SU-DHL-6 (cell line): ENCODE data around the gene SPTLC3.

Experiments
- H2AFZ ChIP-seq: fragments of 200-600 bp; sonication (generic); 2 replicates; pipeline ENCODE4 v1.6.1; 2014; ENCODE audit warnings: low read depth, mild to moderate bottlenecking, moderate library complexity, mixed read lengths, antibody characterized with exemption, low read length; ENCODE audit not compliant: severe bottlenecking
- H3F3A ChIP-seq: fragments of 200-600 bp; shearing (Covaris generic); 2 replicates; pipeline ENCODE4 v1.6.0; 2016; ENCODE audit warnings: antibody characterized with exemption, mild to moderate bottlenecking; ENCODE audit not compliant: insufficient read depth
- H3K27ac ChIP-seq: fragments of 200-600 bp; sonication (generic); 2 replicates; pipeline ENCODE4 v1.5.1; 2016; ENCODE audit warnings: low read depth, mild to moderate bottlenecking, low read length, moderate library complexity, mixed read lengths
- H3K27me3 ChIP-seq: fragments of 200-600 bp; sonication (generic), shearing (Covaris generic); 2 replicates; pipeline ENCODE4 v1.6.0; 2014; ENCODE audit warnings: mild to moderate bottlenecking, low read length
- H3K36me3 ChIP-seq: fragments of 200-600 bp; sonication (generic); 2 replicates; pipeline ENCODE4 v1.6.1; 2014; ENCODE audit warnings: mild to moderate bottlenecking, low read length, mixed read lengths
- H3K4me2 ChIP-seq: fragments of 300-600, 200-600 bp; shearing (Covaris generic), sonication (generic); 2 replicates; pipeline ENCODE4 v1.6.0; 2014; ENCODE audit warnings: low read length, low read depth, mild to moderate bottlenecking; ENCODE audit not compliant: poor library complexity, severe bottlenecking
- H3K4me3 ChIP-seq: fragments of 200-600 bp; sonication (generic); 2 replicates; pipeline ENCODE4 v1.5.1; 2014; ENCODE audit warnings: antibody characterized with exemption, low read length, mild to moderate bottlenecking, mixed read lengths; ENCODE audit not compliant: insufficient read depth, poor library complexity, severe bottlenecking
- H3K79me2 ChIP-seq: fragments of 200-600 bp; sonication (generic); 2 replicates; pipeline ENCODE4 v1.6.1; 2014; ENCODE audit warnings: mild to moderate bottlenecking, low read length, moderate library complexity; ENCODE audit not compliant: insufficient read depth
- H3K9ac ChIP-seq: fragments of 200-600 bp; sonication (generic); 2 replicates; pipeline ENCODE4 v1.7.0; 2014; ENCODE audit warnings: mild to moderate bottlenecking, low read length
- H3K9me2 ChIP-seq: fragments of 200-600 bp; sonication (generic); replicated peaks from 2 replicates; pipeline ENCODE4 v1.6.1; 2014; ENCODE audit warnings: low read length; ENCODE audit not compliant: insufficient read depth
- H3K9me3 ChIP-seq: fragments of 200-600 bp; sonication (generic); 2 replicates; pipeline ENCODE4 v1.6.1; 2014; ENCODE audit warnings: low read length, mixed read lengths; ENCODE audit not compliant: insufficient read depth
- H4K20me1 ChIP-seq: fragments of 200-600 bp; sonication (generic); 2 replicates; pipeline ENCODE4 v1.6.1; 2014; ENCODE audit warnings: low read depth, mild to moderate bottlenecking, antibody characterized with exemption, low read length, moderate library complexity, mixed read lengths
- CTCF ChIP-seq: fragments of 200-600 bp; sonication (generic); IDR thresholded peaks from one replicate; pipeline ENCODE4 v1.5.1; 2017; ENCODE audit warnings: antibody characterized with exemption, mild to moderate bottlenecking, low read length, moderate library complexity; ENCODE audit not compliant: insufficient read depth, poor library complexity, severe bottlenecking
- EZH2phosphoT487 ChIP-seq: fragments of 200-600 bp; sonication (generic), shearing (Covaris generic); conservative IDR thresholded peaks from 2 replicates; pipeline ENCODE4 v1.6.1; 2018; ENCODE audit warnings: mild to moderate bottlenecking, antibody characterized with exemption, low read length, moderate library complexity, mixed read lengths

SPTLC3 gene

DNA sequence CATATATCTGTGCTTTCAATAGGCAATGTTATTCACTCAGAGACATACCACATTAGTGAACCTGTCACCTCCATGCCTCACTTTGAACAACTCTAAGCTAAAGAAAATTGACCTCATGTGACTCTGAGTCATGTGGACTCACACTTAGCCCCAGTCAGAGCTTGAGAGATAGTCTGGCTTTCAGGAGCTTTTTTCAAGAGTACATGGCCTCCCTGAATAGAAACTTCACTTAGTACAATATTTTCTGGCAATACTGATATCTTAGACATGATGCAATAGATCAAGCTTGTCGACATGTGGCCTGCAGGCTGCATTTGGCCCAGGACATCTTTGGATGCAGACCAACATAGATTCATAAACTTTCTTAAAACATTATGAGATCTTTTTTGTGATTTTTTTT lies 8.5 kb downstream of the SPTLC3 start:
- Histone ChIP-seq H3F3A (no peaks in the 10 kb centered on the region), H3K79me2 (no peaks in the 10 kb centered on the region), H3K9me3 (no peaks in the 10 kb centered on the region), H3K9me2 (no peaks in the 10 kb centered on the region), H3K27me3 (no peaks in the 10 kb centered on the region), H3K9ac (no peak overlapping the region), H3K4me3 (no peak overlapping the region), H4K20me1 (no peaks in the 10 kb centered on the region), H3K27ac (no peak overlapping the region), H3K36me3 (no peaks in the 10 kb centered on the region), H2AFZ (no peak overlapping the region), H3K4me2 (no peak overlapping the region)
- TF ChIP-seq EZH2phosphoT487 (no peak), CTCF (no peak)

GRCh38 chr20:13017883-13018535 lies 9.2 kb downstream of the SPTLC3 start:
- Histone ChIP-seq H3K36me3 (no peaks in the 10 kb centered on the region), H3K79me2 (no peaks in the 10 kb centered on the region), H3K27ac (no peak overlapping the region), H3K4me3 (no peak overlapping the region), H4K20me1 (no peaks in the 10 kb centered on the region), H3K9ac (no peak overlapping the region), H3K27me3 (no peaks in the 10 kb centered on the region), H3K4me2 (no peak overlapping the region), H3K9me2 (no peaks in the 10 kb centered on the region), H3K9me3 (no peaks in the 10 kb centered on the region), H2AFZ (no peak overlapping the region), H3F3A (no peaks in the 10 kb centered on the region)
- TF ChIP-seq CTCF = no peak
- TF ChIP-seq EZH2phosphoT487 = no peak

DNA sequence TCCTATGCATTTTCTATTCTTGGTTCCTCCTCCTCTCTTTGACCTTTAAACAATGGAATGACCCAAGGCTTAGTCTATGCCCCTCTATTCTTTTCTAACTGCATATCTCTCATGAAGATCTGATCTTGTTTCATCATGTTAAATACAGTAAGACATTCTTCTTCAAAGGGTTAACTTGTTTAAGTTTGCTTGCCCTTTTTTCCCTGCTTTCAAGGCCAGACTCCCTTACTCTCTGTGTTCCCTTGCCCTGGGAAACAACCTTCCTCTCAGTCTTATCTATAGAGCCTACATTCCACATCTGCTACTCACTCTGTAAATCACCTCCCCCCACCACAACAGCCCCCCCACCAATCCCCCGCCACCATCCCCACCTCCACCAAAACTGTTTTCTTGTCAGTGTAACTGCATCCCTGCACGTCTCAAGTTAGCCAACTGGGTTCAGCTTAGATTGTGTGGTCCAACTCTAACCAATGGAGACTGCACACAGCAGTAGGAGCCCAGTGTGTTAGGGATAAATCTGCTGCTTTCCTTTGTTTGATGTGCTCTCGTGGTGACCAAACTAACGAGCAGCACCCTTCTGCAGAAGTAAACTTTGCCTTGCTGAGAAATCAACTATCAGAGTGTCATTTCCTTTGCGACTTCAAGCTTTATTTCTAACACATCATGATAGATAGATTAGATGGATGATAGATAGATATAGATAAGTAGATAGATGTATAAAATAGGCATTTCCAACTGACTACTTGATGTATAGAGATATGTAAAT lies 12.6 kb downstream of the SPTLC3 start:
- Histone ChIP-seq H3K36me3 (no peaks in the 10 kb centered on the region), H4K20me1 (no peaks in the 10 kb centered on the region), H3K4me3 (no peak overlapping the region), H3K27ac (no peak overlapping the region), H3K4me2 (no peak overlapping the region), H3K9me2 (no peaks in the 10 kb centered on the region), H2AFZ (no peak overlapping the region), H3K79me2 (no peaks in the 10 kb centered on the region), H3F3A (no peaks in the 10 kb centered on the region), H3K9ac (no peak overlapping the region), H3K27me3 (no peaks in the 10 kb centered on the region), H3K9me3 (no peaks in the 10 kb centered on the region)
- TF ChIP-seq CTCF (no peak), EZH2phosphoT487 (no peak)
